ENCODE results near the gene HACD4. TPM values are rescaled to one million over a fixed set of nuclear protein-coding genes. Genes with fewer than 3 reads are reported as not detected.
A peak's percentile ranks its signal among the peaks of the same experiment; 100 is the strongest.

The HACD4 gene
- total RNA-seq: 6.8 and 8.3 TPM in 2 replicates

- no peak for TF ChIP-seq CTCF (IDR thresholded peaks at IDR 0.05; ENCODE audit: extremely low read depth, low read depth, low read length)
- Histone ChIP-seq H2AFZ (ENCODE audit: low read length) (peak within 1 kb of the TSS; percentile 93), H3K79me2 (ENCODE audit: insufficient read depth, low read length) (no peaks in the 10 kb centered on the region), H3K9me3 (ENCODE audit: low read depth, low read length) (no peaks in the 10 kb centered on the region), H3K27me3 (ENCODE audit: insufficient read depth, low read length) (no peaks in the 10 kb centered on the region), H4K20me1 (ENCODE audit: insufficient read depth, low read length) (no peaks in the 10 kb centered on the region), H3K4me3 (ENCODE audit: insufficient read depth, low read length) (peak within 1 kb of the TSS; percentile 75), H3K27ac (ENCODE audit: low read depth, low read length) (peak within 1 kb of the TSS; percentile 30), H3K4me2 (ENCODE audit: insufficient read depth, low read length) (peak within 1 kb of the TSS; percentile 92), H3K4me1 (ENCODE audit: insufficient read depth, low read length) (peaks cover 20% of the 10 kb centered on the region), H3K36me3 (ENCODE audit: insufficient read depth, low read length) (no peaks in the 10 kb centered on the region)
- peak; percentile 92 for DNase-seq (ENCODE audit: insufficient read length, low spot score, missing footprints)
These were observed at the start of gene HACD4 for GRCh38 chr9:21031091-21031807. Gene HACD4, minus strand, starts transcription at chr9:21031640. Its CDS starts 50 bp downstream, at chr9:21031590.

- H3K4me1 ChIP-seq (ENCODE audit: insufficient read depth, low read length): no peaks in the 10 kb centered on the region
- TF ChIP-seq CTCF (IDR thresholded peaks at IDR 0.05; ENCODE audit: extremely low read depth, low read depth, low read length): no peak
- H3K4me2 ChIP-seq (ENCODE audit: insufficient read depth, low read length): no peak overlapping the region
These were observed 49.4 kb upstream of the HACD4 start for GRCh38 chr9:21080793-21081192.

GRCh38 chr9:21078702-21079101, 47.3 kb upstream of the HACD4 start:
- H3K79me2 ChIP-seq (ENCODE audit: insufficient read depth, low read length): no peaks in the 10 kb centered on the region
- H3K27ac ChIP-seq (ENCODE audit: low read depth, low read length): no peak overlapping the region
- peaks cover 2% of the 10 kb centered on the region for H3K27me3 ChIP-seq (ENCODE audit: insufficient read depth, low read length)
- no peak overlapping the region for H3K4me2 ChIP-seq (ENCODE audit: insufficient read depth, low read length)
- DNase-seq (ENCODE audit: insufficient read length, low spot score, missing footprints): no peak
- no peak overlapping the region for H3K4me3 ChIP-seq (ENCODE audit: insufficient read depth, low read length)
- no peaks in the 10 kb centered on the region for H4K20me1 ChIP-seq (ENCODE audit: insufficient read depth, low read length)
- H2AFZ ChIP-seq (ENCODE audit: low read length): no peak overlapping the region
- H3K9me3 ChIP-seq (ENCODE audit: low read depth, low read length): no peaks in the 10 kb centered on the region
- TF ChIP-seq CTCF (IDR thresholded peaks at IDR 0.05; ENCODE audit: extremely low read depth, low read depth, low read length): peak; percentile 20
- H3K36me3 ChIP-seq (ENCODE audit: insufficient read depth, low read length): no peaks in the 10 kb centered on the region
- H3K4me1 ChIP-seq (ENCODE audit: insufficient read depth, low read length): no peaks in the 10 kb centered on the region

More at GRCh38 chr9:21080793-21081192, 49.4 kb upstream of the HACD4 start:
- Histone ChIP-seq H3K9me3 (ENCODE audit: low read depth, low read length) (no peaks in the 10 kb centered on the region), H3K79me2 (ENCODE audit: insufficient read depth, low read length) (no peaks in the 10 kb centered on the region), H3K4me3 (ENCODE audit: insufficient read depth, low read length) (no peak overlapping the region), H3K27me3 (ENCODE audit: insufficient read depth, low read length) (peaks cover 2% of the 10 kb centered on the region), H2AFZ (ENCODE audit: low read length) (no peak overlapping the region), H4K20me1 (ENCODE audit: insufficient read depth, low read length) (no peaks in the 10 kb centered on the region), H3K27ac (ENCODE audit: low read depth, low read length) (no peak overlapping the region), H3K36me3 (ENCODE audit: insufficient read depth, low read length) (no peaks in the 10 kb centered on the region)
- DNase-seq (ENCODE audit: insufficient read length, low spot score, missing footprints): no peak

GRCh38 chr9:21077781-21078180, 46.3 kb upstream of the HACD4 start, which contains the start of gene IFNB1:
Gene IFNB1, minus strand, starts transcription at chr9:21077942. Its CDS starts 73 bp downstream, at chr9:21077869.
- no peak within 1 kb of the TSS for H3K27ac ChIP-seq (ENCODE audit: low read depth, low read length)
- no peak for TF ChIP-seq CTCF (IDR thresholded peaks at IDR 0.05; ENCODE audit: extremely low read depth, low read depth, low read length)
- H3K36me3 ChIP-seq (ENCODE audit: insufficient read depth, low read length): no peaks in the 10 kb centered on the region
- H3K79me2 ChIP-seq (ENCODE audit: insufficient read depth, low read length): no peaks in the 10 kb centered on the region
- H3K4me1 ChIP-seq (ENCODE audit: insufficient read depth, low read length): no peaks in the 10 kb centered on the region
- DNase-seq (ENCODE audit: insufficient read length, low spot score, missing footprints): no peak
- H3K27me3 ChIP-seq (ENCODE audit: insufficient read depth, low read length): peaks cover 2% of the 10 kb centered on the region
- no peak within 1 kb of the TSS for H3K4me3 ChIP-seq (ENCODE audit: insufficient read depth, low read length)
- no peaks in the 10 kb centered on the region for H3K9me3 ChIP-seq (ENCODE audit: low read depth, low read length)
- H2AFZ ChIP-seq (ENCODE audit: low read length): no peak within 1 kb of the TSS
- H4K20me1 ChIP-seq (ENCODE audit: insufficient read depth, low read length): no peaks in the 10 kb centered on the region
- H3K4me2 ChIP-seq (ENCODE audit: insufficient read depth, low read length): no peak within 1 kb of the TSS
